ENCODE results near the gene KIAA1217.

DNA sequence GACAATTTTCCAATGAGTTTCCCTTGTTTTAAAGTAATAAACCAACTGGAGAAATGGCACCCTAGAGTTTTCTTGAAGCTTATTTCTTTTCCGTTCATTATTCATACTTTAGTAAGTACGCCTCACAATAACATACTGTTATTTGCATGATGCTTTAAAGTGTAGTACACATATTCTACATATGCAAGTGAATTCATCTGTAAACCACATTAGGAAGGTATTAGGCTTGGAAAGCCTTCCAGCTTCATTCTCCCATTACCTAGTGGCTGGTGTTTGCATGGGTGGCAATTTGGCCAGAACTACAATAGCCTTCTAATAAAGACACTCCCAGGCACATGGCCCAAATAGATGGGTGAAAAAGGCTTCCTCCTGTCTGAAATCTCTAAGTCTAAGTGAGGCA, 45.5 kb upstream of the KIAA1217 start:
- TF ChIP-seq, protein P1, sequence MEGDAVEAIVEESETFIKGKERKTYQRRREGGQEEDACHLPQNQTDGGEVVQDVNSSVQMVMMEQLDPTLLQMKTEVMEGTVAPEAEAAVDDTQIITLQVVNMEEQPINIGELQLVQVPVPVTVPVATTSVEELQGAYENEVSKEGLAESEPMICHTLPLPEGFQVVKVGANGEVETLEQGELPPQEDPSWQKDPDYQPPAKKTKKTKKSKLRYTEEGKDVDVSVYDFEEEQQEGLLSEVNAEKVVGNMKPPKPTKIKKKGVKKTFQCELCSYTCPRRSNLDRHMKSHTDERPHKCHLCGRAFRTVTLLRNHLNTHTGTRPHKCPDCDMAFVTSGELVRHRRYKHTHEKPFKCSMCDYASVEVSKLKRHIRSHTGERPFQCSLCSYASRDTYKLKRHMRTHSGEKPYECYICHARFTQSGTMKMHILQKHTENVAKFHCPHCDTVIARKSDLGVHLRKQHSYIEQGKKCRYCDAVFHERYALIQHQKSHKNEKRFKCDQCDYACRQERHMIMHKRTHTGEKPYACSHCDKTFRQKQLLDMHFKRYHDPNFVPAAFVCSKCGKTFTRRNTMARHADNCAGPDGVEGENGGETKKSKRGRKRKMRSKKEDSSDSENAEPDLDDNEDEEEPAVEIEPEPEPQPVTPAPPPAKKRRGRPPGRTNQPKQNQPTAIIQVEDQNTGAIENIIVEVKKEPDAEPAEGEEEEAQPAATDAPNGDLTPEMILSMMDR (IDR thresholded peaks at IDR 0.05; ENCODE audit: borderline replicate concordance, extremely low read depth, low read length, poor library complexity, severe bottlenecking), result no peak
- no peak for TF ChIP-seq EZH2 (IDR thresholded peaks at IDR 0.05; ENCODE audit: borderline replicate concordance, low read depth, low read length, severe bottlenecking)
